Measurements from ENCODE around the gene RLBP1.
"Not testable (repeated sequence)": the region's sequence is repeated elsewhere in the genome, so short reads cannot be mapped to it uniquely, and the experiment has no call there.

Gene RLBP1

GRCh38 chr15:89221543-89221942, at the start of gene RLBP1:
TSS of gene RLBP1 (minus strand) at chr15:89221579. CDS start at chr15:89218975, 2,604 bp downstream.
- DNase-seq (ENCODE audit: low read depth), result no peak

DNA sequence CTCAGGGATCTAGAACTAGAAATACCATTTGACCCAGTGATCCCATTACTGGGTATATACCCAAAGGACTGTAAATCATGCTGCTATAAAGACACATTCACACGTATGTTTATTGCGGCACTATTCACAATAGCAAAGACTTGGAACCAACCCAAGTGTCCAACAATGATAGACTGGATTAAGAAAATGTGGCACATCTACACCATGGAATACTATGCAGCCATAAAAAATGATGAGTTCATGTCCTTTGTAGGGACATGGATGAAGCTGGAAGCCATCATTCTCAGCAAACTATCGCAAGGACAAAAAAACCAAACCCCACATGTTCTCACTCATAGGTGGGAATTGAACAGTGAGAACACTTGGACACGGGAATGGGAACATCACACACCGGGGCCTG, 28.8 kb upstream of the RLBP1 start:
- DNase-seq (ENCODE audit: low read depth), result not testable (repeated sequence)

GRCh38 chr15:89248584-89248983, 27.2 kb upstream of the RLBP1 start:
- no peak for DNase-seq (ENCODE audit: low read depth)

DNA sequence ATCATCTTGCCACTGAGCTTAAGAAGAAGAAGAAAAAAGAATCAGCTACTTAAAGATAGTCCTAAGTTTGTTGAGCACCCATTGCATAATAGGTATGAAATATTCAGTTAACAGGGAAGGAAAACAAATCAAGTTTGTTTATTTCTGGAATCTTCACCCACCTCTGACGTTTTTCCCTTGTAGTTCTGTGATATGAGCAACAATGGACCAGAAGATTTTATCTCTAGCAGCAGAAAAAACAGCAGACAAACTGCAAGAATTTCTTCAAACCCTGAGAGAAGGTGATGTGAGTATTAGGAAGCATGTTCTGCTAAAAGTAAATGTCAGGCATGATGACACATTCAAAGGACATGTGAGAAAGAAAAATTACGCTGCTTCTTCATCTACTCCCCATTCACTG, 26.1 kb upstream of the RLBP1 start:
- DNase-seq (ENCODE audit: low read depth), result no peak

- DNase-seq (ENCODE audit: low read depth), result no peak
Measured at GRCh38 chr15:89244574-89244903, 23.2 kb upstream of the RLBP1 start.

- DNase-seq (ENCODE audit: low read depth), result peak; percentile 88
Measured at GRCh38 chr15:89243691-89244573, 22.6 kb upstream of the RLBP1 start, which contains the start of gene FANCI. TSS of gene FANCI (plus strand) at chr15:89243979. CDS start at chr15:89247648, 3,669 bp downstream.

GRCh38 chr15:89243046-89243690, 21.8 kb upstream of the RLBP1 start:
- DNase-seq (ENCODE audit: low read depth), result no peak

DNA sequence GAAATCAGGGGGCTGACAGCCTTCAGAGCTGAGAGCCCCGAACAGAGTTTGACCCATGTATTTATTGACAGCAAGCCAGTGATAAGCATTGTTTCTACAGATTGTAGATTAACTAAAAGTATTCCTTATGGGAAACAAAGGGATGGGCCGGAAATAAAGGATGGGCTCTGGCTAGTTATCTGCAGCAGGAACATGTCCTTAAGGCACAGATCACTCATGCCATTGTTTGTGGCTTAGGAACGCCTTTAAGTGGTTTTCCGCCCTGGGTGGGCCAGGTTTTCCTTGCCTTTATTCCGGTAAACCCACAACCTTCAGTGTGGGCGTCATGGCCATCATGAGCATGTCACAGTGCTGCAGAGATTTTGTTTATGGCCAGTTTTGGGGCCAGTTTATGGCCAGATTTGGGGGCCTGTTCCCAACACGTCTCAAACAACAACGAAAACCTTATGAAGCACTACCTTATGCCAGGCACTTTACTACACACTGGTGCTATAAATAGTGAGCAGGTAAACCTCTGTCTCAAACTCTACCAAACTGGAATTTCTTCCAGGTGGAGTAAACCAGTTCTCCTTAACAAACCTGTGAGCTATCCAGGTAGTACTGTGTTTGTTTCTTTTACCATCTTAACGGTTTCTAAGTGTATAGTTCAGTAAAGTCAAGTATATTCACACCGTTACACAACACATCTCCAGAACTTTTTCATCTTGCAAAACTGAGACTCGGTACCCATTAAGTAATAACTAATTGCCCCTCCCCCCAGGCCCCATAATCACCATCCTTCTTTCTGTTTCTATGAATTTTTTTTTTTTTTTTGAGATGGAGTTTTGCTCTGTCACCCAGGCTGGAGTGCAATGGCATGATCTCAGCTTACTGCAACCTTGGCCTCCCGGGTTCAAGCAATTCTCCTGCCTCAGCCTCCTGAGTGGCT, 18.8 kb upstream of the RLBP1 start:
- DNase-seq (ENCODE audit: low read depth), result not testable (repeated sequence)

GRCh38 chr15:89231832-89232231, 10.5 kb upstream of the RLBP1 start:
- no peak for DNase-seq (ENCODE audit: low read depth)

DNA sequence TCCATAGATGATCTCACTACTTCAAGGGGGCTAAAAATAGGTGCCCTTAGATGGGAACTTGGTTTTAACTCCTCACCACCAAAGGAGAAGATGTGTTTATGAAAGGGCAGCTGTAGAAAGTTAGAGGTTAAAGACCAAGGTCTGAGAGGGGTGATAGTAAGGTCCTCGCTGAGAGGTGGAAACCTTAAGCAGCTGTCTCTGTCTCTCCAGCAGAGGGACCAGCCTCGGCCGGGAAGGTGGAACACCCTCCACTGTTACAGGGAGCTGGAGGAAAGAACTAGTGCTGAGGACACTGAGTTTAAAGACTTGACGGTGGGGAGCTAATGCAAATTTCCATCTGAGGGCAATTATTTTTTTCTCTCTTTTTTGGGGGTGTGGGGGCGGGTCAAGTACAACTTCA, 8.9 kb upstream of the RLBP1 start:
- DNase-seq (ENCODE audit: low read depth), result no peak

GRCh38 chr15:89227425-89227824, 6.0 kb upstream of the RLBP1 start:
- DNase-seq (ENCODE audit: low read depth), result no peak

GRCh38 chr15:89226359-89227221, 5.2 kb upstream of the RLBP1 start:
- no peak for DNase-seq (ENCODE audit: low read depth)

GRCh38 chr15:89225588-89225987, 4.2 kb upstream of the RLBP1 start:
- no peak for DNase-seq (ENCODE audit: low read depth)

- DNase-seq (ENCODE audit: low read depth), result no peak
Measured at GRCh38 chr15:89218531-89218930, 2.8 kb downstream of the RLBP1 start.

- DNase-seq (ENCODE audit: low read depth), result no peak
Measured at GRCh38 chr15:89217686-89218376, 3.5 kb downstream of the RLBP1 start.

DNA sequence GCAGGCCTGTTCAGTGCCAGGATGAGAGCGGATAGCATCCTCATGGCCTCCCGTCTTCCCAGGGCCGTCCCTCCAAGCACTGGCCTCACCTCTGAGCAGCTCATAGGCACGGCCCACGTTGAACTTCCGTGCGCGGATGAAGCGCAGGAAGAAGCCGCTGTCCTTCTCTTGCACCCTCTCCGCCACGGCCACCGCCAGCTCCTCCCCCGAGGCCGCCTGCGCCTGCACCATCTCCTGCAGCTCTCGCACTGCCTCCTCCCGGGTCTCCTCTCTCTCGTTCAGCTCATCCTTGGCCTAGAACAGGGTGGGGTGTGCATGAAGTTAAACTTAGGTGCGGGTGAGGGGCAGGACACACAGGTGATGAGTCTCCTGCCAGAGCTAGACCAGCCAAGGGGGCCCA, 4.3 kb downstream of the RLBP1 start:
- no peak for DNase-seq (ENCODE audit: low read depth)

- DNase-seq (ENCODE audit: low read depth), result no peak
Measured at GRCh38 chr15:89215627-89216026, 5.8 kb downstream of the RLBP1 start.

DNA sequence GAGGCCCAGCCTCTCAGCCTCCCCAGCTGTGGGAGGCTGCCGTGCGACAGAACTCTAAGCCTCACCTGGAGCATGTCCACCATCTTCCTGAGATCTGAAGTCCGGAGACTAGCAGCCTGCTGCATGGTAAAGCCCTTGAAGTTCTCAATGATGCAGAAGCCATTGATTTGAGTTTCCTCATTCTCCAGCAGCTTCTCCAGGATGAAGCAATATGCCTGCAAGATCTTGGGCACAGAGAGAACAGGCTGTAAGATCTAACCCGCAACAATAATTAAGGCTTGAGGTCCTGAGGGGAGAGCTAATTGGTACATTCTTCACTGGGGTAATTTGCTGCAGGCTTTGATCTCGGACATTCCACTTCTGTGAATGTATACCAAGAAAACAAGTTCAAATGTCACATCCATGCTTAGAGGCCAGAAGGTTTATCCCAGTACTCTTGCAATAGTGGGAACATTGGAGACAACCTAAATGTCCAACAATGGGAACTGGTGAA, 9.7 kb downstream of the RLBP1 start:
- DNase-seq (ENCODE audit: low read depth), result no peak

DNA sequence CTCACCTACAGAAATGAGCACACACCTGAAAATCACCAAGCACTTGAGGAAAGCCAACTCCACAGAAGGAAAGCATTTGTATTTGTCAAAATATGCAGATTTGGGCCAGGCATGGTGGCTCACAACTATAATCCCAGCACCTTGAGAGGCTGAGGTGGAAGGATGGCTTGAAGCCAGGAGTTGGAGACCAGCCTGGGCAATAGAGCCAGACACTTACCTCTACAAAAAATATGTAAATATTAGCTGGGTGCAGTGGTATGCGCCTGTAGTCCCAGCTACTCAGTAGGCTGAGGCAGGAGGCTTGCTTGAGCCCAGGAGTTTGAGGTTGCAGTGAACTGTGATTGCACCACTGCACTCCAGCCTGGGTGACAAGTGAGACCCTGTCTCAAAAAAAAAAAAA, 12.3 kb downstream of the RLBP1 start:
- no peak for DNase-seq (ENCODE audit: low read depth)

GRCh38 chr15:89208256-89208655, 13.1 kb downstream of the RLBP1 start:
- DNase-seq (ENCODE audit: low read depth), result no peak

GRCh38 chr15:89206908-89207331, 14.5 kb downstream of the RLBP1 start:
- peak; percentile 48 for DNase-seq (ENCODE audit: low read depth)

All from stimulated activated CD8-positive, alpha-beta memory T cell treated with anti-CD3 and anti-CD28 coated beads, Interleukin-15, amount 100 ng/mL, for 24 hours (primary cell).